HFFc6 (cell line): ENCODE results near the gene PHAF1. TPM values are rescaled to one million over a fixed set of nuclear protein-coding genes. Genes with fewer than 3 reads are reported as not detected.

Source experiments
- DNase-seq: peaks from one replicate; pipeline ENCODE4 v3.0.0-alpha.2; 2018
- H3K27ac Mint-ChIP-seq: 2 replicates; pipeline ENCODE4 v1.8.0; 2020; ENCODE audit warnings: mild to moderate bottlenecking, mixed read lengths
- H3K27me3 Mint-ChIP-seq: 2 replicates; pipeline ENCODE4 v1.8.0; 2021; ENCODE audit warnings: mild to moderate bottlenecking, moderate library complexity, mixed read lengths; ENCODE audit not compliant: insufficient read depth
- H3K36me3 Mint-ChIP-seq: 2 replicates; pipeline ENCODE4 v1.8.0; 2021; ENCODE audit warnings: low read depth, mixed read lengths
- H3K4me1 Mint-ChIP-seq: 2 replicates; pipeline ENCODE4 v1.8.0; 2020; ENCODE audit warnings: low read depth, mixed read lengths
- H3K4me3 Mint-ChIP-seq: 2 replicates; pipeline ENCODE4 v1.8.0; 2020; ENCODE audit warnings: mild to moderate bottlenecking, moderate library complexity, mixed read lengths
- H3K9me3 Mint-ChIP-seq: 2 replicates; pipeline ENCODE4 v1.8.0; 2020; ENCODE audit warnings: mild to moderate bottlenecking, mixed read lengths
- total RNA-seq, 6 experiments: library from RNA; stranded (reverse); fragmentation: NEBNext Ultra II Directional; extraction: Animal tissue kit (Norgen Biotek cat#: 25700); gene quantifications; 2 replicates in 1 of 6; 3 replicates in 5 of 6; pipeline ENCODE4 v1.2.3, GENCODE V29; 2021
- TF ChIP-seq, protein P1 (sequence below): fragments of 200-600 bp; sonication (generic); IDR thresholded peaks from 2 replicates; pipeline ENCODE4 v1.5.0; 2021; ENCODE audit warnings: antibody characterized with exemption, mild to moderate bottlenecking

PHAF1 gene
- total RNA-seq, 6 experiments from 2014 or later: 10.0 to 13.8 (median 11.8) TPM

DNA sequence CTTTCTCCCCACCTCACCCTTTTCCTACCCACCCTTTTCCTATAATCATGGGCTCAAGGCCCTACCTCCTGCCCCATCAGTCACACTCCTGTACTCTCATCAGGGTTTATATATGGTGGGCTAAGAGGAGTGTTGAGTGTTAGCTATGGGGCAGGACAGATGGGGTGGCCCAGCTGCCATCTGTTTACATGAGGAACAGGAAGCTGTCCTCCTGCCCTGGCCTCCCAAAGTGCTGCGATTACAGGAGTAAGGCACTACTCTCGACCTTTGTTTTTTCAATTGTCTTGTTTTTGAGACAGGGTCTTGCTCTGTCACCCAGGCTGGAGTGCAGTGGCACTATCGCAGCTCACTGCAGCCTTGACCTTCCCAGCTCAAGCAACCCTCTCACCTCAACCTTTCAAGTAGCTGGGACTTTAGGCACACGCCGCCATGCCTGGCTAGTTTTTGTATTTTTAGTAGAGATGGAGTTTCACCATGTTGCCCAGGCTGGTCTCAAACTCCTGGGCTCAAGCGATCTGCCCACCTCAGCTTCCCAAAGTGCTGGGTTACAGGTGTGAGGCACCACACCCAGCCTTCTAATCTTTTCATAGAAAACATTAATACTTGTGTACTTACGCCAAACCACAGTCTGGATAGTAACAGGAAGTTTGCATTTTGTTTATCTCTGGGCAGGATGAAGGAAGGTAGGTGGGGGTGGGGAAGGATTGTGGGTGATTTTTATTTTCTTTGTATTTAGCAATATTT is 48.3 kb downstream of the PHAF1 start:
- Mint-ChIP-seq H3K9me3 (no peaks in the 10 kb centered on the region), H3K4me3 (peak overlapping the region; percentile 92), H3K4me1 (peaks cover 9% of the 10 kb centered on the region), H3K27ac (no peak overlapping the region), H3K36me3 (no peaks in the 10 kb centered on the region), H3K27me3 (peaks cover 12% of the 10 kb centered on the region)
- TF ChIP-seq, protein P1, sequence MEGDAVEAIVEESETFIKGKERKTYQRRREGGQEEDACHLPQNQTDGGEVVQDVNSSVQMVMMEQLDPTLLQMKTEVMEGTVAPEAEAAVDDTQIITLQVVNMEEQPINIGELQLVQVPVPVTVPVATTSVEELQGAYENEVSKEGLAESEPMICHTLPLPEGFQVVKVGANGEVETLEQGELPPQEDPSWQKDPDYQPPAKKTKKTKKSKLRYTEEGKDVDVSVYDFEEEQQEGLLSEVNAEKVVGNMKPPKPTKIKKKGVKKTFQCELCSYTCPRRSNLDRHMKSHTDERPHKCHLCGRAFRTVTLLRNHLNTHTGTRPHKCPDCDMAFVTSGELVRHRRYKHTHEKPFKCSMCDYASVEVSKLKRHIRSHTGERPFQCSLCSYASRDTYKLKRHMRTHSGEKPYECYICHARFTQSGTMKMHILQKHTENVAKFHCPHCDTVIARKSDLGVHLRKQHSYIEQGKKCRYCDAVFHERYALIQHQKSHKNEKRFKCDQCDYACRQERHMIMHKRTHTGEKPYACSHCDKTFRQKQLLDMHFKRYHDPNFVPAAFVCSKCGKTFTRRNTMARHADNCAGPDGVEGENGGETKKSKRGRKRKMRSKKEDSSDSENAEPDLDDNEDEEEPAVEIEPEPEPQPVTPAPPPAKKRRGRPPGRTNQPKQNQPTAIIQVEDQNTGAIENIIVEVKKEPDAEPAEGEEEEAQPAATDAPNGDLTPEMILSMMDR: no peak
- no peak for DNase-seq

DNA sequence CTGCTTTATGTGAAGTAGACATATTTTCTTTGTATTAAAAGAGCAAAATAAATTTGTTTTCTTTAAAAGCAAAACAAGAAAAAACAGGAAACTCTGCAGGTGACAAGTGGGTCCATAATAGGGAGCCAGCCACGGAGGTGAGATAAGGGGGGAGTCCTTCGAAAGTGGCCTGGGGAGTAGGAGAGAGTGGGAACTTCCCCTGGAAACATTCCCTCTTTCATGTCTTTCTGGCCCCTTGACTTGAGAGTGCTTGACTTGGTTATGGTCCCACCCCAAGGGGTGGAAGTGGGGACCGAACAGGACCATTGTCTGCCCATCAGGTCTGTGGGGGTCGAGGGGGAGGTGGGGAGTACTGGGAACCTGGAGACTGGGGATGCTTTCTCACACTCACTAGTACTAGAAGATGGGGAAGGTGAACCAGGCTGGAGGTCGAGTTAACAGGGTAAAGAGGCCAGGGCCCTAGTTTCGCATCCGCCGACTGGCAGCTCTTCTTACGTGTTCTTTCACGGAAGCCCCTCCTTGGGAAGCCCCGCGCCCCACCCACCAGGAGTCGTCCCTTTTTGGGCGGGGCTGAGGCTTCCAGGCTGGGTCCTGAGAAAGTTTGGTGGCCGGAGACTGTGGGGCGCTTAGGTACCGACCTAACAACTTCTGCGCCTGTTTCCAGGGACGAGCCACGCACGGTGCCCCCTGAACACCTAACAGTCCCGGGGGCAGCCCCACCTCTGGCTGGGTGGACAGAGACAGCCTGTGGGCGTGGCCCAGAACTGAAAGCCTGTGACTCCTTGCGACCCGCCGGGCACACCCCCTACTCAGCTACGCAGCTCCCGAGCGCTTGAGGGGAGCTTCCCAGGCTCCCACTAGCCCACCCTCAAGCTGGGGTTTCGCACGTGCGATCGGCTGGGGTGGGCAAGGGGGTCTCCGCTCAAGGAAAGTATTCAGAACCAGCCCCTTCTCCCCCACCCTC is 49.2 kb downstream of the PHAF1 start:
- DNase-seq: no peak
- Mint-ChIP-seq H3K27ac (peak overlapping the region; percentile 72), H3K36me3 (no peaks in the 10 kb centered on the region), H3K9me3 (no peaks in the 10 kb centered on the region), H3K27me3 (peaks cover 12% of the 10 kb centered on the region), H3K4me1 (peaks cover 9% of the 10 kb centered on the region), H3K4me3 (peak overlapping the region; percentile 92)
- TF ChIP-seq, protein P1: no peak

DNA sequence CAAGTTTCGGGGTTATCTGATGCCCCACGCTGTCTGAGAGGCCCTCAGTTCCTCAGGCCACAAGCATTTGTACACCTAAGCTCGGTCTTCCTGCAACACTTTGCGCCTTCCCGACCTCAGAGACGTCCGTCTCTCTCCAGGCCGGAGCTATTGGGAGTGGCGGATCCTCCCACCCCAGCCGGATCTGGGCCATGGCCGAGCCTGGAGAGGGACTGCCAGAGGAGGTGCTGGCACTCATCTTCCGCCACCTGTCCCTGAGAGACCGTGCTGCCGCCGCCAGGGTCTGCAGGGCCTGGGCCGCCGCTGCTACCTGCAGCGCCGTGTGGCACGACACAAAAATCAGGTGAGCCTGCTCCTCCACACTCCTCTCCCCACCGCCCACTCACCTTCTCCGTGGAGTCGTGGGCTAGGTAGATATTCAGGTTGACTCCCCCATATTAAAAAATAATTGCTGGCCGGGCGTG is 51.9 kb downstream of the PHAF1 start:
- Mint-ChIP-seq H3K27me3 (peaks cover 14% of the 10 kb centered on the region), H3K9me3 (no peaks in the 10 kb centered on the region), H3K27ac (no peak overlapping the region), H3K36me3 (no peaks in the 10 kb centered on the region), H3K4me3 (no peak overlapping the region; the same call in 1 of the 2 replicates), H3K4me1 (peaks cover 9% of the 10 kb centered on the region)
- no peak for DNase-seq
- TF ChIP-seq, protein P1: no peak

DNA sequence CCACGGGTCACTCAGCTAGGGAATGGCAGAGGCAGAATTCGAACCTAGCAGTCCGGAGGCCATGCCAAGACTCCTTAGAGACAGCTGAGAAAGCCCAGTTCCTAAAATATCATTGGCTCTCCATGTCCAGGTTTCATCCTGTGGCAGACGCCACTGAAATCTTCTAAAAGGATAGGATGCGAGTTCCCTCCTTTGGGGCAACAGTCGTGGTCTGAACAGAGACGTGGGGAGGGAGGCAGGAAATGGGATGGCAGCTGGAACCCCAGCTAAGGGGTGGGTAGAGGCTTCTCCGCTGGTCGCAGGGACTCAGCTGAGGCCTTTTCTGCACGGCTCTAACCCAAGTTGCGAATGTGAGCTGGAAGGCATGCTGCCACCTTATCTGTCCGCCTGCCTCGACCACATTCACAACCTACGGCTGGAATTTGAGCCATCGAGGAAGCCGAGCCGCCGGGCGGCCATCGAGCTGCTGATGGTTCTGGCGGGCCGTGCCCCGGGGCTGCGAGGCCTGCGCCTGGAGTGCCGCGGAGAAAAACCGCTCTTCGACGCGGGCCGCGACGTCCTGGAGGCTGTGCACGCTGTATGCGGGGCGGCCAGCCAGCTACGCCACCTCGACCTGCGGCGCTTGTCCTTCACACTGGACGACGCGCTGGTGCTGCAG is 52.9 kb downstream of the PHAF1 start:
- peak overlapping the region; percentile 37; the same call in 1 of the 2 replicates for H3K4me3 Mint-ChIP-seq

More for the DNA sequence above, 52.9 kb downstream of the PHAF1 start:
- H3K36me3 Mint-ChIP-seq: no peaks in the 10 kb centered on the region
- peaks cover 9% of the 10 kb centered on the region for H3K4me1 Mint-ChIP-seq
- DNase-seq: no peak
- no peaks in the 10 kb centered on the region for H3K9me3 Mint-ChIP-seq
- TF ChIP-seq, protein P1: no peak
- H3K27me3 Mint-ChIP-seq: peaks cover 12% of the 10 kb centered on the region; the same call in 1 of the 2 replicates
- no peak overlapping the region for H3K27ac Mint-ChIP-seq
